ENCODE measurements around the gene DPH5.
A peak's percentile ranks its signal among the peaks of the same experiment; 100 is the strongest.
"Not testable (repeated sequence)": the region's sequence is repeated elsewhere in the genome, so short reads cannot be mapped to it uniquely, and the experiment has no call there.

The DPH5 gene

DNA sequence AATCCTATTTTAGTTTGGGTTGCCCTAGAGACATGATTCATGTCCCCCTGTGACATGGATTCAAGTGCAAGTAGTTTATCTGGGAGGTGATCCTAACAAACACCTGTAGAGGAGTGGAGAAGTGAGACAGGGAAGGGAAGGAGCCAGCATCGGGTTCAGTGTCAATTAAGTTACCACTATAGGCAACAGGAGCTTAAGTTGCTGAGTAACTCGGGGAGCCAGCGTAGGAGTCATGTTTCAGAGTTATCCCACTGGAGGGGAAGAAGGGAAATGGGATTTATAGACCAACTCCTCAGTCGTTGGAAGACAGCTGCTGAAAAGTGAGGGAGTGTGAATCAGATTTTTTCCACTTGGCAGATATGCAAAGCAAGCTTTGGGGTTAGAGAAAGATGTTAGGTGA, 74.8 kb downstream of the DPH5 start:
- Histone ChIP-seq H4K20me1 (ENCODE audit: insufficient read depth, low read length) (no peaks in the 10 kb centered on the region), H3F3A (ENCODE audit: insufficient read depth, low read length) (no peaks in the 10 kb centered on the region), H3K27ac (ENCODE audit: low read length) (no peak overlapping the region), H3K9me2 (replicated peaks; ENCODE audit: insufficient read depth, low read length) (no peaks in the 10 kb centered on the region), H2AFZ (ENCODE audit: low read length) (no peak overlapping the region), H3K4me2 (ENCODE audit: low read depth, low read length) (no peak overlapping the region), H3K9ac (ENCODE audit: low read length) (no peak overlapping the region), H3K36me3 (replicated peaks; ENCODE audit: insufficient read depth, low read length) (no peaks in the 10 kb centered on the region), H3K9me3 (replicated peaks; ENCODE audit: insufficient read depth, low read length) (no peaks in the 10 kb centered on the region), H3K79me2 (ENCODE audit: low read length) (no peaks in the 10 kb centered on the region), H3K27me3 (replicated peaks; ENCODE audit: insufficient read depth, low read length) (no peaks in the 10 kb centered on the region), H3K4me3 (ENCODE audit: low read length) (no peak overlapping the region), H3K4me1 (ENCODE audit: low read length) (no peaks in the 10 kb centered on the region)
- no peak for TF ChIP-seq EZH2phosphoT487 (IDR thresholded peaks at IDR 0.05; ENCODE audit: low read length)
- DNase-seq: no peak

DNA sequence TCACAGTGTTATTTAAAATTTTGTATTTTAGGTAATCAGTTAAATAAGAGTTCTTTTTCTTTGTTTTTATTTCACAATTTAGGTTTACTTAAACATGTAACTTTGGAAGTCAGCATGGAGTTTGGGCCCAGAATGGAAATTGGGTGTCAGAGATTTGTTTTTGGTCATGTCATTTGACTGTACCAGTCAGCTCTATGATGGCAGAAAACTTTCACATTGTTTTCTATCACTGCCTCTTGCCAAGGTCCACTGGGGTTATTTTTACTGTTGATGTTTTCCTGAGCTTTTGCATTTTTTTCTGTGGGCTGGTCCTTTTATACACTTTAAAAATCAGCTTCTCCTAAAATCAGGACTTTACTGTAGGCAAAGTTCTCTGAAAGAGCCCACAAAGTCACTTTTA, 75.2 kb downstream of the DPH5 start:
- H3K4me1 ChIP-seq (ENCODE audit: low read length): no peaks in the 10 kb centered on the region
- TF ChIP-seq EZH2phosphoT487 (IDR thresholded peaks at IDR 0.05; ENCODE audit: low read length): no peak
- TF ChIP-seq, protein P1, sequence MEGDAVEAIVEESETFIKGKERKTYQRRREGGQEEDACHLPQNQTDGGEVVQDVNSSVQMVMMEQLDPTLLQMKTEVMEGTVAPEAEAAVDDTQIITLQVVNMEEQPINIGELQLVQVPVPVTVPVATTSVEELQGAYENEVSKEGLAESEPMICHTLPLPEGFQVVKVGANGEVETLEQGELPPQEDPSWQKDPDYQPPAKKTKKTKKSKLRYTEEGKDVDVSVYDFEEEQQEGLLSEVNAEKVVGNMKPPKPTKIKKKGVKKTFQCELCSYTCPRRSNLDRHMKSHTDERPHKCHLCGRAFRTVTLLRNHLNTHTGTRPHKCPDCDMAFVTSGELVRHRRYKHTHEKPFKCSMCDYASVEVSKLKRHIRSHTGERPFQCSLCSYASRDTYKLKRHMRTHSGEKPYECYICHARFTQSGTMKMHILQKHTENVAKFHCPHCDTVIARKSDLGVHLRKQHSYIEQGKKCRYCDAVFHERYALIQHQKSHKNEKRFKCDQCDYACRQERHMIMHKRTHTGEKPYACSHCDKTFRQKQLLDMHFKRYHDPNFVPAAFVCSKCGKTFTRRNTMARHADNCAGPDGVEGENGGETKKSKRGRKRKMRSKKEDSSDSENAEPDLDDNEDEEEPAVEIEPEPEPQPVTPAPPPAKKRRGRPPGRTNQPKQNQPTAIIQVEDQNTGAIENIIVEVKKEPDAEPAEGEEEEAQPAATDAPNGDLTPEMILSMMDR (IDR thresholded peaks at IDR 0.05; ENCODE audit: low read length): no peak
- TF ChIP-seq EZH2 (optimal IDR thresholded peaks at IDR 0.05; ENCODE audit: low read depth, low read length): no peak
- H3K4me2 ChIP-seq (ENCODE audit: low read depth, low read length): no peak overlapping the region

DNA sequence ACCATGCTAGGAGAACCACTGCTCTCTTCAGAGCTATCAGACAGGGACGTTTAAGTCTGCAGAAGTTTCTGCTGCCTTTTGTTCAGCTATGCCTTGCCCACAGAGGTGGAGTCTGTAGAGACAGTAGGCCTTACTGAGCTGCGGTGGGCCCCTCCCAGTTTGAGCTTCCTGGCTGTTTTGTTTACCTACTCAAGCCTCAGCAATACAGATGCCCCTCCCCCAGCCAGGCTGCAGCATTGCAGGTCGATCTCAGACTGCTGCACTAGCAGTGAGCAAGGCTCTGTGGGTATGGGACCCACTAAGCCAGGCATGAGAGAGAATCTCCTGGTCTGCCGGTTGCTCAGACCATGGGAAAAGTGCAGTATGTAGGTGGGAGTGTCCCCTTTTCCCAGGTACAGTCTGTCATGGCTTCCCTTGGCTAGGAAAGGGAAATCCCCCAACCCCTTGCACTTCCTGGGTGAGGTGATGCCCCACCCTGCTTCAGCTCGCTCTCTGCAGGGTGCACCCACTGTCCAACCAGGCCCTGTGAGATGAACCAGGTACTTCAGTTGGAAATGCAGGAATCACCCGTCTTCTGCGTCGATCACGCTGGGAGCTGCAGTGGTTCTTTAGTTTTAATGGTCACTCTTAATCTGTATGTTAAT, 75.9 kb downstream of the DPH5 start:
- H3K79me2 ChIP-seq (ENCODE audit: low read length); H3K27ac ChIP-seq (ENCODE audit: low read length); H3K9me3 ChIP-seq (replicated peaks; ENCODE audit: insufficient read depth, low read length); H3F3A ChIP-seq (ENCODE audit: insufficient read depth, low read length); H3K4me3 ChIP-seq (ENCODE audit: low read length); H3K4me2 ChIP-seq (ENCODE audit: low read depth, low read length); H2AFZ ChIP-seq (ENCODE audit: low read length); H3K9ac ChIP-seq (ENCODE audit: low read length); H3K36me3 ChIP-seq (replicated peaks; ENCODE audit: insufficient read depth, low read length); H3K27me3 ChIP-seq (replicated peaks; ENCODE audit: insufficient read depth, low read length); H3K4me1 ChIP-seq (ENCODE audit: low read length); H3K9me2 ChIP-seq (replicated peaks; ENCODE audit: insufficient read depth, low read length); H4K20me1 ChIP-seq (ENCODE audit: insufficient read depth, low read length): not testable (repeated sequence)
- peak; percentile 73 for DNase-seq

More for the DNA sequence above, 75.2 kb downstream of the DPH5 start:
- Histone ChIP-seq H4K20me1 (ENCODE audit: insufficient read depth, low read length) (no peaks in the 10 kb centered on the region), H3K9ac (ENCODE audit: low read length) (no peak overlapping the region), H2AFZ (ENCODE audit: low read length) (no peak overlapping the region), H3K79me2 (ENCODE audit: low read length) (no peaks in the 10 kb centered on the region), H3F3A (ENCODE audit: insufficient read depth, low read length) (no peaks in the 10 kb centered on the region), H3K27ac (ENCODE audit: low read length) (no peak overlapping the region), H3K4me3 (ENCODE audit: low read length) (no peak overlapping the region), H3K27me3 (replicated peaks; ENCODE audit: insufficient read depth, low read length) (no peaks in the 10 kb centered on the region), H3K9me2 (replicated peaks; ENCODE audit: insufficient read depth, low read length) (no peaks in the 10 kb centered on the region), H3K36me3 (replicated peaks; ENCODE audit: insufficient read depth, low read length) (no peaks in the 10 kb centered on the region), H3K9me3 (replicated peaks; ENCODE audit: insufficient read depth, low read length) (no peaks in the 10 kb centered on the region)
- DNase-seq: no peak

DNA sequence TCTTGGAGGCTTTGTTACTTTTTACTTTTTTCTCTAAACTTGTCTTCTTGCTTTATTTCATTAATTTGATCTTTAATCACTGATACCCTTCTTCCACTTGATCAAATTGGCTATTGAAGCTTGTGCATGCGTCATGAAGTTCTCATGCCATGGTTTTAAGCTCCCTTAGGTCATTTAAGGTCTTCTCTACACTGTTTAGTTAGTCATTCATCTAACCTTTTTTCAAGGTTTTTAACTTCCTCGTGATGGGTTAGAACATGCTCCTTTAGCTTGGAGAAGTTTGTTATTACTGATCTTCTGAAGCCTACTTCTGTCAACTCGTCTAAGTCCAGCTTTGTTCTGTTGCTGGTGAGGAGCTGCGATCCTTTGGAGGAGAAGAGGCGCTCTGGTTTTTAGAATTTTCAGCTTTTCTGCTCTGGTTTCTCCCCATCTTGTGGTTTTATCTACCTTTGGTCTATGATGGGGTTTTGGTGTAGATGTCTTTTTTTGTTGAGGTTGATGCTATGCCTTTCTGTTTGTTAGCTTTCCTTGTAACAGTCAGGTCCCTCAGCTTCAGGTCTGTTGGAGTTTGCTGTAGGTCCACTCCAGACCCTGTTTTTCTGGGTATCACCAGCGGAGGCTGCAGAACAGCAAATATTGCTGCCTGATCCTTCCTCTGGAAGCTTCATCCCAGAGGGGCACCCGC, 76.7 kb downstream of the DPH5 start:
- not testable (repeated sequence) for H3K79me2 ChIP-seq (ENCODE audit: low read length); H3K9ac ChIP-seq (ENCODE audit: low read length); H3K9me3 ChIP-seq (replicated peaks; ENCODE audit: insufficient read depth, low read length); DNase-seq; H3K27me3 ChIP-seq (replicated peaks; ENCODE audit: insufficient read depth, low read length); H3F3A ChIP-seq (ENCODE audit: insufficient read depth, low read length); H4K20me1 ChIP-seq (ENCODE audit: insufficient read depth, low read length); H3K36me3 ChIP-seq (replicated peaks; ENCODE audit: insufficient read depth, low read length); H3K4me3 ChIP-seq (ENCODE audit: low read length); H3K9me2 ChIP-seq (replicated peaks; ENCODE audit: insufficient read depth, low read length); H3K4me2 ChIP-seq (ENCODE audit: low read depth, low read length); H3K4me1 ChIP-seq (ENCODE audit: low read length); H3K27ac ChIP-seq (ENCODE audit: low read length); H2AFZ ChIP-seq (ENCODE audit: low read length)

DNA sequence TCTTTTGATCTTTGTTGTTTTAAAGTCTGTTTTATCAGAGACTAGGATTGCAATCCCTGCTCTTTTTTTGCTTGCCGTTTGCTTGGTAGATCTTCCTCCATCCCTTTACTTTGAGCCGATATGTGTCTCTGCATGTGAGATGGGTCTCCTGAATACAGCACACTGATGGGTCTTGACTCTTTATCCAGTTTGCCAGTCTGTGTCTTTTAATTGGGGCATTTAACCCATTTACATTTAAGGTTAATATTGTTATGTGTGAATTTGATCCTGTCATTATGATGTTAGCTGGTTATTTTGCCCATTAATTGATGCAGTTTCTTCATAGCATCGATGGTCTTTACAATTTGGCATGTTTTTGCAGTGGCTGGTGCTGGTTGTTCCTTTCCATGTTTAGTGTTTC, 77.8 kb downstream of the DPH5 start:
- DNase-seq; H4K20me1 ChIP-seq (ENCODE audit: insufficient read depth, low read length): not testable (repeated sequence)

DNA sequence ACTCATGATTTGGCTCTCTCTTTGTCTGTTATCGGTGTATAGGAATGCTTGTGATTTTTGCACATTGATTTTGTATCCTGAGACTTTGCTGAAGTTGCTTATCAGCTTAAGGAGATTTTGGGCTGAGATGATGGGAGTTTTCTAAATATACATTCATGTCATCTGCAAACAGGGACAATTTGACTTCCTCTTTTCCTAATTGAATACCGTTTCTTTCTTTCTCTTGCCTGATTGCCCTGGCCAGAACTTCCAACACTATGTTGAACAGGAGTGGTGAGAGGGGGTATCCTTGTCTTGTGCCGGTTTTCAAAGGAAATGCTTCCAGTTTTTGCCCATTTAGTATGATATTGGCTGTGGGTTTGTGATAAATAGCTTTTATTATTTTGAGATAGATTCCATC, 79.5 kb downstream of the DPH5 start:
- H3K9me3 ChIP-seq (replicated peaks; ENCODE audit: insufficient read depth, low read length); H3K27me3 ChIP-seq (replicated peaks; ENCODE audit: insufficient read depth, low read length); H3F3A ChIP-seq (ENCODE audit: insufficient read depth, low read length); H3K4me2 ChIP-seq (ENCODE audit: low read depth, low read length); H3K79me2 ChIP-seq (ENCODE audit: low read length); H3K9me2 ChIP-seq (replicated peaks; ENCODE audit: insufficient read depth, low read length); DNase-seq; H3K4me3 ChIP-seq (ENCODE audit: low read length); H3K4me1 ChIP-seq (ENCODE audit: low read length); H4K20me1 ChIP-seq (ENCODE audit: insufficient read depth, low read length); H3K36me3 ChIP-seq (replicated peaks; ENCODE audit: insufficient read depth, low read length); H3K27ac ChIP-seq (ENCODE audit: low read length); H2AFZ ChIP-seq (ENCODE audit: low read length); H3K9ac ChIP-seq (ENCODE audit: low read length): not testable (repeated sequence)

More for the DNA sequence above, 77.8 kb downstream of the DPH5 start:
- H3K9ac ChIP-seq (ENCODE audit: low read length); H3K79me2 ChIP-seq (ENCODE audit: low read length); H3K4me1 ChIP-seq (ENCODE audit: low read length); H2AFZ ChIP-seq (ENCODE audit: low read length); H3K4me3 ChIP-seq (ENCODE audit: low read length); H3K36me3 ChIP-seq (replicated peaks; ENCODE audit: insufficient read depth, low read length); H3K9me2 ChIP-seq (replicated peaks; ENCODE audit: insufficient read depth, low read length); H3K27me3 ChIP-seq (replicated peaks; ENCODE audit: insufficient read depth, low read length); H3K9me3 ChIP-seq (replicated peaks; ENCODE audit: insufficient read depth, low read length); H3K4me2 ChIP-seq (ENCODE audit: low read depth, low read length); H3K27ac ChIP-seq (ENCODE audit: low read length); H3F3A ChIP-seq (ENCODE audit: insufficient read depth, low read length): not testable (repeated sequence)

All from MM.1S (cell line).